GM13977 (cell line): ENCODE measurements around the gene HERPUD2.

Experiments
- DNase-seq: peaks from one replicate; pipeline ENCODE4 v3.0.0; 2012; ENCODE audit warnings: low spot score
- CTCF ChIP-seq: IDR thresholded peaks from 2 replicates; pipeline ENCODE4 v1.5.1; 2012; ENCODE audit warnings: mild to moderate bottlenecking, control low read depth; ENCODE audit not compliant: insufficient read depth; ENCODE audit errors: extremely low read depth, missing control alignments
- in situ Hi-C: fragments of 300-500 bp; cut with MboI; formaldehyde crosslinking; loops from one replicate; pipeline ENCODE4 v1.12.0; 2022; ENCODE audit warnings: low sequenced_read_pairs, low pct_unique_long_range_greater_than_20kb, mixed read lengths, inconsistent platforms; ENCODE audit not compliant: unreplicated experiment

HERPUD2 gene

GRCh38 chr7:35705932-35706461, 11.1 kb upstream of the HERPUD2 start:
- in situ Hi-C loops, result loop anchor here (5.0 kb wide), 1 partner anchor 201 kb away; no protein-coding TSS in a partner anchor
- DNase-seq, result no peak

GRCh38 chr7:35704261-35704660, 9.3 kb upstream of the HERPUD2 start:
- no peak for DNase-seq
- no peak for TF ChIP-seq CTCF
- in situ Hi-C loops, result no loop called here

More at GRCh38 chr7:35705932-35706461, 11.1 kb upstream of the HERPUD2 start:
- TF ChIP-seq CTCF, result no peak

GRCh38 chr7:35702541-35702940, 7.6 kb upstream of the HERPUD2 start:
- DNase-seq, result no peak
- in situ Hi-C loops, result no loop called here
- TF ChIP-seq CTCF, result no peak

- no peak for DNase-seq
- in situ Hi-C loops, result no loop called here
- no peak for TF ChIP-seq CTCF
Measured at GRCh38 chr7:35701287-35701900, 6.5 kb upstream of the HERPUD2 start.

GRCh38 chr7:35700865-35701264, 5.9 kb upstream of the HERPUD2 start:
- in situ Hi-C loops, result no loop called here
- no peak for DNase-seq
- TF ChIP-seq CTCF, result no peak

- DNase-seq, result no peak
- no peak for TF ChIP-seq CTCF
- in situ Hi-C loops, result no loop called here
Measured at GRCh38 chr7:35700333-35700732, 5.4 kb upstream of the HERPUD2 start.
